GM19043 (cell line): Measurements from ENCODE around the gene UEVLD.
"Not testable (repeated sequence)": the region's sequence is repeated elsewhere in the genome, so short reads cannot be mapped to it uniquely, and the experiment has no call there.

Source experiments
- ATAC-seq: cut with Tn5 transposase; IDR thresholded peaks from one replicate; pipeline ENCODE4 v1.9.1; 2021; ENCODE audit warnings: low read depth; ENCODE audit not compliant: unreplicated experiment

UEVLD gene

DNA sequence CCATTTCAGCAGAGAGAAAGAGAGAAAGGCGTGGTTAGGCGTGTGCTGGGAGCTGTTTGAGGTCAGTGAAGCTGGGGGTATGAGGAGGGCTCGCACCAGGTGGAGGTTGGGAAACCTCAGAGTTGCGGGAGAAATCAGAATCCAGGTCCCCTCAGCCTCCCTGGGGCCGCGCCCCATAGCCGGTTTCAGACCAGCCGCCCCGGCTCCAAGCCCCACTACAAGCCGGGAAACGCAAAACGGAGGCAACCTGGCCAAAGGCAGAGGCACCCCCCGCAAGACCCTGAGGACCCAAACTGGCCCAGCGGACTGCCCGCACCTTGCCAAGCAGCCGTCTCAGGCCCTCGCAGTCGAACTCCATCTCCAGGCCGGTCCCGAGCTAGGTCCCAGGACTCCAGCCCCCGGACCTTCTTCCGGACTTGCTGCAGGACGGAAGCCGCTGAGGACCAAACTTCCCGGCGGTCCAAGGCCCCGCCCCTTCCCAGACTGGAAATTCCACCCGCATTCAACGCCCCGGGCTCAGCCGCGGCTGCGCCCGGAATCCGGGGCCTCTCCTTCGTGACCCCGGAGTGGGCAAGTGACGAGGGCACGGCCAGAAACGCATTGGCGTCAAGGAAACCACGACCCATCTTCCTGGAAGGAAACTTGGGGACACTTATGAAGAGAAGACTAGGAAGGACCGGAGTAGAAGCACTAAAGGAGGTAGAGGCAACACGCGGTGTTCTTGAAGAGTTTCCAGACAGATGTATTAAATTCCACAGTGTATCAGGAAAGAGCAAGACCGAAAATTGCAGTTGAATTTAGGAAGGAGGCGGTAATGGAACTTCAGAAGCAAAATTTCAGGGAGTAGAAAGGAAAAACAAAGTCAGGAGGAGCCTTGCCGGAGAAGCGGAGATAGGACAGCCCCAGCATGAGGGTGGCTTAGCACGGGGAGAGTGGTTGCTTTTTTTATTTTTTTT lies at the start of gene UEVLD:
Gene UEVLD, minus strand, starts transcription at position 438 of the 956 bp plus-strand sequence. Its CDS starts 80 bp downstream, at position 358.
- ATAC-seq, result peak; percentile 51

DNA sequence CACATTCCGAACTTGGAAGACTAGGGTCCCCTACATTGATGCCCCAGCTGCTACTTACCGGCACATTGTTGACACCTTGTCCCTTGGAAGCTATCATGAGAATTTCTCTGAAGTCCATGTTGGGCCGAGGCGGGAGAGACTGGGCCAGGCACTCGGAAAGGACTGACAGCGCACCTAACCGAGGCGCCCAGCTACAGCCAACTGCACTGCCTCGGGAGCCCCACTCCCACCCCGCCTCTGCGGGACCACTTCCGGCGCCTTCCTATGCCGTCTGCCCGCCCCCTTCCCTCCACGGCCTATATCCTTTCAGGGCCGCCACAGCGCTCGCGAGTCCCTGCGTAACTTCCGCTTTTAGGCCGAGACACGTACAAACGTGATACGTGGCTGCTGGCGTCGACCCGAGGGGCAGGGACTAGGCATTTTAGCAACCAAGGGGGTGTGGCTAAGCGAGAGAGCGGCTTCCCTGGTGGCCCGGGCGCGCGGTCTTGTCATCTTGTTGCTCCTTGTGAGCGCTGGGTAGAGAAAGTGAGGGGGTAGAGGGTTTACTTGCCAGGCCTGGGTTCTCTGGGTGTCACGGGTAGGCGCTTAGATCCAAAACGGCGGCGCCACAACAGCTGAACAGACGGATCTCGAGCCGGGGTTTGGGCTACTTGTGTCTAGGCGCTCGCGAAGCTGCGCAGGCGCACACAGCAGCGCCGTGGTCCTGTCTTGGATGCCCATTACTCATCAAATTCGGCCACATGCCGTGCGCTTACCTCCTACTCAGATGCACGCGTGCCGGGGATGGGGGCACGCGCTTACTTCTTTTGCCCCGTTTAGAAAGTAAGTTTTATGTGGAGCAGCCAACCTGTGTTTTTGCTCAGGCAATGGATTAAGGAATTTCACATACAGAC lies 45.9 kb upstream of the UEVLD start, which contains the start of gene SPTY2D1:
Gene SPTY2D1, minus strand, starts transcription at position 203 of the 893 bp plus-strand sequence. Its CDS starts 85 bp downstream, at position 118.
- ATAC-seq, result peak; percentile 92

DNA sequence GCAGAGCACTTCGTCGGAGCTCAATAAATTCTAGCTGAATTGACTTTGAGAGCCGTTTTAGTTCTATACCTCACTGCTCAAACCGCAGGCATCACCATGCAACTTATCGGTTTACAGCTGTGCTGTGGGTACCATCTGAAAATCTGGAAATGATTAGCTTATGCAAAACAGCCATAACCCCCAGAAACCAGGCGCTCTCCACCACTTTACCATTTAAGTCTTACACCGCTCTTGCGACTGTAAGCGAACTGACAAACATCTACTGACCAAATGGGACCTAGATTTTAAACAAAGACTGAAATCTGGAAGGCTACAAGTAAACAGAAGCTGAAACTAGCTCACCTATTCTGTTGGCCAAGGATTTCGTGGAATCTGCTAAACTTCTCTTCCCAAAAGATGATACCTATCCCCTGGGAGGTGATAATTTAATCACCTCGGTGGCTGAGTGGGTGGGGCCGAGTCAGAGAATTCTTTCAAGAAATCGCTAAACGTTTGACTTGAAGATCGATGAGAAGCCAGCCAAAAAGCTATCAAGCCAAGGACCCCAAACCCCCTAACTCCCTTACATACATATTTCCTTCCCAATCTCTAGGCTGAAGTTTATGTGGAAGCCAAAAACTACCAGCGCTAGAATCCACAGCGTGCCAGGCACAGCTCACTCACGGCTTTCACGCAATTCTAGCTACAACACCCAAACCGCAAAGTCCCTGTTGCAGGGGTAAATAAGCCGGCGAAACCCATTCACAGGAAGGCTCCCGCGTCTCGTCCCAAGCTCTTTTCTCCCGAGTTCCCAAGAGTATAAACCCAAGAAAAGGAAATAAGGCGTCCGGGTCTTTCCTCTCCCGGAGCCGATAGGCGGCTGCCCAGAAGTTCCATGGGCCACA lies 45.0 kb upstream of the UEVLD start:
- ATAC-seq, result peak; percentile 69

DNA sequence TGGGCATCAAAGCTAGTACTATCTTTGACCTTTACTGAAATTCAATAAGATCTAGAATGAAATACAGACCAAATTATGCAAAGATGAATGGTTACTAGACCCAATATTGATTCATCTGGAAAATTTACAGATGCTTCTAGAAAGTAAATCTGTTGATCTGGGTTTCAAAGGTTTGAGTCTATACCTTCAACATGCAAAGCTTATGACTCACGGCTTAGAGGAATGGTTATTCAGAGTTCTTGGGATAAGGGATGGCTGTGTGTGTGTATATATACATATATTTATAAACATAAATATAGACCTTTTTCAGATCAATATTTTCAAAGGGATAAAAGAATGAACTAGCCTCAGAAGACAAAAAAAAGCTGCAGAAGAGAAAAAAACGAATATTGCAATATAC lies 44.3 kb upstream of the UEVLD start:
- ATAC-seq, result no peak

DNA sequence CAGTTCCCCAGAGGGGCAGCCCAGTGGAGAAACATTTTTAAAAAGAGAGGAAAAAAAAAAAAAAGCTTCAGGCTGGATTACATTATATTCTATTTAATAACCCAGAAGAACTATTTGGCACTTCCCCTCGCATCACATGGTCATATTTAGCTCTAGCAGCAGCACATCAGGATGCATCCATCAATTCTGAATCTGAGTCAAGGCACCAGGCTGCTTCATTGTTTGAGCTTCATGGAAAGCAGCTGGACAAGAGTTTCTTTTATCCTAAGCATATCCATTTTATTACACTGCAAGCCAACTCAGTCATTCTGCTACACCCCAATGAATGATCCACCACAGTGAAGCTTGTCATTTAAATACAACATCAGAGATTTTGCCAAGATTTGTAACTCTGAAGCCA lies 35.6 kb upstream of the UEVLD start:
- no peak for ATAC-seq

DNA sequence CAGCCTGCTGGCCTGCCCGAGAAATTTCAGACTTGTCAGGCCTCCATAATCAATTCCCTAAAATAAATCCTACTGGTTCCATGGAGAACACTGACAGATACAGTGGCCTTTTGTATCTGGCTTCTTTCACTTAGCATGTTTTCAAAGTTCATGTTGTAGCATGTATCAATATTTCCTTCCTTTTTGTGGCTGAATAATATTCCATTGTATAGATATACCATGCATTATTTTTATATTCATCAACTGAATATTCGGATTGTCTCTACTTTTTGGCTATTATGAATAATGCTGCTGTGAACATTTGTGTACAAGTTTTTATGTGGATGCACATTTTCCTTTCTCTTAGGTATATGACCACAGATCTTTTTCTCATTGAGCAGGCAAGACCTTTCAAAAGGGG lies 35.2 kb upstream of the UEVLD start:
- ATAC-seq, result no peak

DNA sequence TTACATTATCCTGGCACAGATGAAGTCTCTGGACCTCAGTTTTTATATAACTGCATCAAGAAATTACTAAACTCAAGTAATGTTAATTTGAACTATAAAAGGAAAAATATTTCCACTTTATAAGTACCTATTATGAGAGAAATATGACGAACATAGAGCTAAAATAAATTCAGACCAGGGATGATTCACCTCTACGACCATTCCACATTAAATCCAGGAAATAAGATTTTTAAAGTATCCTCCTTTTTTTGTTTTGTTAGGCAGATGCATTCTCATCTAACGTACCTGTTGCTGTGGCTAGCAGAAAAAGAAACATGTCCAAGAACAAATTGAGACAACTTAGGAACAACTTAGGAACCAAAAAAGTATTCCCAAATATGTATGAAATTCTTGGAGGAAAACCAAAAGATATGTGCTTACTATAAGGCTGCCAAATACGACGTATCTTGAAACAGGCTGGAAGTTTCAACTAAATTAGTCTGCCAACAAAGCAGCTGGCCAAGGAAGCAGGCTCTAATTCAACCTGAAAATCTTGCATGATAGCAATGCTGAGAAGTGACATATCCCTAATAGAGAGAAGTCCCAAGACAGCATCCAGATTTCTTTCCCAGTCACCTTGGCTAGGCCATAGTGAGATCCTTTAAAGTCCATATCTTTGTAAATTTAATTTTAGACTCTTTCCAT lies 29.9 kb upstream of the UEVLD start:
- no peak for ATAC-seq

DNA sequence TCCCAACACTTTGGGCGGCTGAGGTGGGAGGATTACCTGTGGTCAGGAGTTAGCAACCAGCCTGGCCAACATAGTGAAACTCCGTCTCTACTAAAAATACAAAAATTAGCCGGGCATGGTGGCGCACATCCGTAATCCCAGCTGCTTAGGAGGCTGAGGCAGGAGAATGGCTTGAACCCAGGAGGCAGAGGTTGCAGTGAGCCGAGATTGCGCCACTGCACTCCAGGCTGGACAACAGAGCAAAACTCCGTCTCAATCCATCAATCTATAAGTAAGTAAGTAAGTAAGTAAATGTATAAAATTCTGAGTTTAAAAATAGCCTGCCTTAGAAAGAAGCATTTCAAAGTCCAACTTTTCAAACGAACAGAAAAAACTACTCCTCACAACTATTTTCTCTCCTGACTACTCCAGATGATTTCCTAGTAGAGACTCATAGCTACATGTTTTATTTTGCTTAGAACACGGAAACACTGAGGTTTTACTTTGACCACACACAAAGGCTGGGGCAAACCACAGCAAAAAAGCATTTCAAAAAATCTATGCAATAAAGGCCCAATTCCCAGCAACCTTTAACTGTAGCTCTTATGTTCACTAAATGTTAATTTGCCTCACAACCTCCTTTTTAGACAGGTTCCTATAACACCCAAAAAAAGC lies 29.3 kb upstream of the UEVLD start:
- ATAC-seq, result no peak

DNA sequence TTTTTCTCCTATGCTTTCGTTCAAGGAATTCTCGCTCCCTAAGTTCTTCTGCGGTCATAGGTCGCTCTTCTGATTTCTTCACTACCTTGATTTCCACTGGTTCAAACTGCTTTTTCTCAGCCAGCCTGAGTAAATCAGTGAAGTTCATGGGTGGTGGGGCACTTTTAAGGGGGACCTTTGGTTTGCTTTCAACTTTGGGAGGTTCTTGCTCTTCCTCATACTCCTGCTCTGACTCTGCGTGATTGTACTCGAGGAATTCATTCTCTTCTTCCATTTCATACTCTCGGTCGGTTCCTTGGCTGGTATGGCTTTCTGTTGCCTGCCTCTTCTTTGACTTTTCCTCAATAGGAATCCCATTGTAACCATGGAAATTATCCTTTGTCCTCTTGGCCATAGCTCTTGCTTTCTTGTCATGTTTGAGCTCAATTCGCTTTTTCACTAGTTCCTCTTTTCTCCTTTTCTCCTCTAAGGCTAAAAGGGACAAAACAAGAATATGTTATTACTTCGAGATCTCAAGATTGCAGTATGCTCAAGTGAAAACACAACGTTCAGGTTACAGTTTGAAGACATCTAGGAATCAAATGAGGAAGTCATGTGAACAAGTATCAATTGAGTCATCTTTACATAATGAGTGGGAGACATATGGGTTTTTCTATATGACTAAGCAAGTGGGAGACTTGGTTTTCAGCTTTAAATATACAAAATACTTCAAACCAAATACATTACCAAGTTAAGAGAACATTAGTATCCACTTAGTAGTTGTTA lies 27.3 kb upstream of the UEVLD start:
- ATAC-seq, result peak; percentile 95

DNA sequence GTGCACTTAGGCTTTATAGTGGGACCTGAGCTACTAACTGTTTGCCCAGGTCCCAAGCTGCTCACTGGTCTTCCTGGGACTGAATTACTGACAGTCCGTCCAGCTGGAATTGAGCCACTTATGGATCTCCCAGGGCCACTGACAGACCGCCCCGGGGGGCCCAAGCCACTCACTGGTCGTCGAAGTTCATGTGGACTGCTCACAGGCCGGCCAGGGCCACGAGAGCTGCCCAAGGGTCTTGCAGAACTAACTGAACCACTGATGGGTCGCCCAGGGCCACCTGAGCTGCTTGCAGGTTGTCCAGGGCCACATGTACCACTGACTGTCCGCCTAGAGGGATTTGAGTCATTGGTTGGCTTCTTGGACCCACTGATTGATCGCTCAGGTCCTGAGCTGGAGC lies 26.1 kb upstream of the UEVLD start:
- ATAC-seq, result no peak

DNA sequence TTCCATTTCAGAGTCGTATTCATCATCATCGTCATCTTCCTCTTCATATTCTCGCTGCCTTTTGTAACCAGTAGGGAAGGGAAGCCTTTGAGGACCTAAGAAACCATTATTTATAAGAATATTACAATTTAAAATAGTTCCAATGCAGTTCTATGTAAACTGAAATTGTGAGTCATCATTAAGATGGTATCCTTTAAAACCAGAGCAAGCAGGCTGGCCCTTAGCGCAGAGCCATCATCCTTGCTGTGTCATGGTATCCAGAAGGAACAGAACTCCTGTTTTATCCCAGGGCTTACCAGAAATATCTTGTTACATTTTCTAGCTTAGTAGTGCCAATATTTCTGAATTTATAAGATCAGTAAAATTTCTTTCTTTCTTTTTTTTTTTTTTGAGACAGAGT lies 23.9 kb upstream of the UEVLD start:
- ATAC-seq, result no peak

DNA sequence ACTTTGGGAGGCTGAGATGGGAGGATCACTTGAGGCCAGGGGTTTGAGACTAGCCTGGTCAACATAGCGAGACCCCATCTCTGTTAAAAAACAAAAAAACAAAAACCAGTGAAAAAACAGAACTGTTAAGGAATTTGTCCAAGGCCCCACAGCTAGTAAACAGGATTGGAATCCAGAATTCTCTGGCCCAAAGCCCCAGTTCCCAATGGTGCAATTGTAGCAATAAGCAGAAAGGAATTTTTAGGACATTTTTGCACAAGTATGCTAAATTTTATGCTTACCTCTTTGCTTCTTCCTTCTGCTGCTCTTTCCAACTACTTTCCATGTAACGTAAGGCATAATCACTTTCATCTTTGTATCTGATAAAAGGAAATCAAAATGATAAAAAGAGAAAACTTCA lies 22.7 kb upstream of the UEVLD start:
- no peak for ATAC-seq

DNA sequence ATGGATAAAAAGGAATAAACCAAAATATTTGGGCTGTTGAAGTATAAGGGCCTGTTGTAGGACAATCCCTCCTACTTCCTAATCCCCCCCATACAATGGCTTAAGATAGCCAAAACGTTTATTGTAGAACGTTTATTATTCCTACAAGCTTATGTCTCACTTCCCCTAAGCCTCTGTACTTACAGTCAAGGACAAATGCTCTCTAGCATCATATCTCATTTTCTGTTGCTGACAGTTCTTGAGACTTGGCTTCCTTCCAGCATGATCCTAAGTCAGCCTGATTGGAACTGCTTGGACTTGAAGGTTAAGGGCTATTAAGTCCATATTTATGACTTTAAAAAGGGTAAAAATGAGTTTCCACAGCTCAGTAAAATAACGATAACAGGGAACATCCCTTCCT lies 19.8 kb upstream of the UEVLD start:
- ATAC-seq, result no peak

DNA sequence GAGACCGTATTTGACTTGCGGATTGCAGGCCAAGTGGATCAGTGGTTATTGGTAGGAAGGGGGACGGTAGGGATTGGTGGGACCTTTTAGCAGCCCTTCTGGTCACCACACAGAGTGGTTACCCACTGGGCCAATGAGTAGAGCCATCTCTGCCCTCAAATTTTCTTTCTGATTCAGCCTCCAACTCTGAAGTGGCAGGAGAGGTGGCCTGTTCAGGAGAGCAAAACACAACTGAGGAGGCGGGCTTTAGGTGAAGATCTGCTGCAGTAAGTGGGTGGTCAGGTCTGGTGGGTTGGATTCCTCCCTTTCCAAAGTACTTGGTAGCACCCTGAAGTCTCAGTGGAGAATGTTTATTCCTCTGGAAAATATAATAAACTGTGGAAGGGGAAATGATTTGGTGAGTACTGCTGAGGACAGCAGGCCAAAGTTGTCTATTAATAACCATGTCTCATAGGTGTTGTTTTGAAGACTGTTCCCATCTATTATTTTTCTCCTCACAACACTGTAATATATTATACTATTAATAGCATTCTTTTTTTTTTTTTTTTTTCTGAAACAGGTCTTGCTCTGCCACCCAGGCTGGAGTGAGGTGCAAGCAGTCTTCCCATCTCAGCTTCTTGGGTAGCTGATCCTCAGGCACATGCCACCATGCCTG lies 12.5 kb upstream of the UEVLD start:
- no peak for ATAC-seq

DNA sequence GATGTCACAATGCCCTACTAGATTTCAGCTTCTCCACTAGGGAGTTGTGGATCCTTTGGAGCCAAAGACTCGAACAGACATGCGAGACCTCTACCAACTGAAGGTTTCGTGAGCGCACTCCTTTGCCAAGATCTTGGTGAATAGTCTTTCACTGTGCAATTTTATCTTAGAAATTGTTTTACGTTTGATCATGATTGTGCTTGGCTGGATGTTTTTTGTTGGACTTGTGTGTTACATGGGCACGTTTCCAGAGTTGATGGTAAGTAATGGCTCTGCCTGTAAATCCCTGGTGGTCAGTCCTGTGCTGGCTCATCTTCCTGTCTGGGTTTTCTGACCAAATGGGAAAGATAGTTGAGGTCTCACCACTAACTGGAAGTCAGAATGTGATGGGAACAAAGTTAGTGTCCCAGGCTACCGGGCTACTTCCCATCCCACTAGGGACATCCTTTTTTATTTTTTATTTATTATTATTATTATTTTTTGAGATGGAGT lies 11.3 kb upstream of the UEVLD start, which contains the start of gene MISFA:
Gene MISFA, plus strand, starts transcription at position 51 of the 492 bp plus-strand sequence. Its CDS starts 140 bp downstream, at position 191.
- no peak for ATAC-seq

DNA sequence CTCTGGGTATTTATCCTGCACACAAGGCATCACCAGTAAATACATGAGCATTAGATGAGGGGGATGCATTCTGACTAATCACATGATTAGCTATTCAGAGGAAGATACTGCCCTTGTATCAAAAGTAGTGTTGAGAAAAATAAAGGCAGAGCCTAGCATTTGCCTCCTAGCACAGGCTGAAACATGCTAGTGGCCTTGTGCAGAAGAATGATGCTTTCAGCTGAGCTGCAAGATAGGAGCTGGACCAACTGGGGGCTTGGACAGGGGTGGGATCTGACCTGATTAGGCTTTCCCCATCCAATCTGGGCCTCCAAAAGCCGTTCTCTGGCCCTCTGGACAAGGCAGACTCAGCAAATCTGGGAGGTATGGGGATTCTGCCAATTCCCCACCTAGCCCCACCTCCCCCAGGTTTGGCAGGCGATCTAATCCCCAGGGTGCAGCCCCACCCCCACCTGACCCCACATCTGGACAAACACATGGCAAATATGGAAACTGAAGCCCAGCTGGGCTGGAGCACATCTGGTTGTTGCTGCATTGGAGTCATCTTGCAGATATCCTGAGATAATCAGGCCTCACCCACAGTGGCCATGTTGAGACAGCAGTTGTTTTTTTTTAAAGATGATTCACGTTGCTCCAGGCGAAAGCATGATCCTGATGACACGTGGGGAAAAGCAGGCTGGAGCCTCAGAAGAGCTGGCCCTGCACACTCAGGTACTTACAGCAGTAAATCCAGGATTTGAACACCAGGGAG lies 6.6 kb upstream of the UEVLD start:
- ATAC-seq, result no peak

DNA sequence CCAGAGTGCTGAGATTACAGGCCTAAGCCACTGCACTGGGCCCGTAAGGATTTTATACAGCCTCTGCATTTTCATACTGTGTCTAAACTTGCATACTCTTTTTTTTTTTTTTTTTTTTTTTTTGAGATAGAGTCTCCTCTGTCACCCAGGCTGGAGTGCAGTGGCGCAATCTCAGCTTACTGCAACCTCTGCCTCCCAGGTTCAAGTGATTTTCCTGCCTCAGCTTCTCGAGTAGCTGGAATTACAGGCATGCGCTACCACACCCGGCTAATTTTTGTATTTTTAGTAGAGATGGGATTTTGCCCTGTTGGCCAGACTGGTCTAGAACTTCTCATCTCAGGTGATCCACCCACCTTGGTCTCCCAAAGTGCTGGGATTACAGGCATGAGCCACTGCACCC lies 5.6 kb upstream of the UEVLD start:
- not testable (repeated sequence) for ATAC-seq
